Measurements from ENCODE around the gene PLPP4.

Gene PLPP4

DNA sequence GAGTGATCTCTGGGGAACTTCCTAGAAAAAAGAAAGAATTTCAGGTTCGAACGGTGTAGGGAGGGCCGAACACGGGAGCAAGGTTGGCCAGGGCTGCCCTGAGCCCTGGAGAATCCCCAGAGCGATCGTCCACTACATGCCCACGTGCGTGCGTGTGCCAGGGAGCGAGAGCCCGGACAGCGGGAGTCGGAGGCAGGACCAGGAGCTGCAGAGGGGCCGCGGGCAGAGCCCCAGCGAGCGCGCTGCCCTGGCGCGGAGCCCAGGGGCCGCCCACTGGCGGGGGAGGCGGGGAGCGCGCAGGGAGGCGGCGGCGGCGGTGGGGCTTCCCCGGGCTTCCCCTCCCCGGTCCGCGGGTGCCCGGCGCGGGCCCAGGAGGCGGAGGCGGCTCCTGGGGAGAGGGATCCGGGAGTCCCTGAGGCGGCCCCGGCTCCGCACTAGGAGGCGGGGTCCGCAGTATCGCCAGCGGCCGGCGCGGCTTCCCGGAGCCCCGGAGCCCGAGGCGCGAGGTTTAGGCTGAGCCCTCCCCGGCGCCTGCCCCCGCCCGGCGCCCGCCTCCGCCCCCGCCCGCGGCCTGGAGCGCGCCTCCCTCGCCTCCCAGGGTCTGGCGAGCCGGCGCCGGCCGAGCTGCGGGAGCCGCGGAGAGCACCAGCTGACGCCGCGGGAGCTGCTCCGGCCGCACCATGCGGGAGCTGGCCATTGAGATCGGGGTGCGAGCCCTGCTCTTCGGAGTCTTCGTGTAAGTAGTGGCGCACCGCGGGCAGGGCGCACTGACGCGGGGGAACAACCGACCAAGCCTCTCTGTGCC, at the start of gene PLPP4:
Gene PLPP4, plus strand, starts transcription at position 602 of the 805 bp plus-strand sequence. Its CDS starts 79 bp downstream, at position 681.
- DNase-seq, result peak; percentile 65

DNA sequence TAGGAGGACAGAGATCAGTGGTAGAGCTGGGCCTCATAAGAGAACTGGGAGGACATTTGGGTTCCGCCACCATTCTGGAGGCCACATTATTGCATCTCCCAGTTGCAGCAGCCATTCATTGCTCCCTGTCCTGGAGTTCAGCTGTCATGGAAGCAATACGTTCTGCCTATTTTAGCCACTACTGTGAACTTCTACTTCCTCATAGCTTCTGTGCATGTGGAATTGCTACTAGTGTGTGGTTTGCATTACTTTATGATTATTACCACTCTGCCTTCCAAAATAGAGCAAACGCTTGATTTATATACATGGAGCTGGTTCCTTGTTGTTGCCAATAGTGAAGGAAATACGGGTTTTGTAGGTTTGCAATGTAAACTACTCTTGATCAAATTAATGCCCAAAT, 47.2 kb upstream of the PLPP4 start:
- DNase-seq, result no peak

DNA sequence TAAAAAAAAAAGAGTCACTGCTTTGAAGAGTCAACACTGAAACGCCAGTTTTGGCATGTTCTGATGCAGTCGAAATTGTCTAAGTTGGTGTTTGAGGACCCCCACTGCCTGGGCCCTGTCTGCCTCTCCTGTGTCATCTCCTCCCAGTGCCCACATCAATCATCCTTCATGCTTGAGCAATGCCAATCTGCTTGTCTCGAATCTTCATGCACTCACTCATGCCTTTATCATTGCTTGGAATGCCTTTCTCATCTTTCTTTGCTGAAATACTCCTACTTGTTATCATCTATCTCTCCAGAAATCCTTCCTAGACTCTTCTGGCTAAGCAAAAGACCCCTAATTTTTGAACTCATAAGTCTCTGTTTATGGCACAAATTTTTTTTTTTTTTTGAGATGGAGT, 42.1 kb upstream of the PLPP4 start:
- no peak for DNase-seq

DNA sequence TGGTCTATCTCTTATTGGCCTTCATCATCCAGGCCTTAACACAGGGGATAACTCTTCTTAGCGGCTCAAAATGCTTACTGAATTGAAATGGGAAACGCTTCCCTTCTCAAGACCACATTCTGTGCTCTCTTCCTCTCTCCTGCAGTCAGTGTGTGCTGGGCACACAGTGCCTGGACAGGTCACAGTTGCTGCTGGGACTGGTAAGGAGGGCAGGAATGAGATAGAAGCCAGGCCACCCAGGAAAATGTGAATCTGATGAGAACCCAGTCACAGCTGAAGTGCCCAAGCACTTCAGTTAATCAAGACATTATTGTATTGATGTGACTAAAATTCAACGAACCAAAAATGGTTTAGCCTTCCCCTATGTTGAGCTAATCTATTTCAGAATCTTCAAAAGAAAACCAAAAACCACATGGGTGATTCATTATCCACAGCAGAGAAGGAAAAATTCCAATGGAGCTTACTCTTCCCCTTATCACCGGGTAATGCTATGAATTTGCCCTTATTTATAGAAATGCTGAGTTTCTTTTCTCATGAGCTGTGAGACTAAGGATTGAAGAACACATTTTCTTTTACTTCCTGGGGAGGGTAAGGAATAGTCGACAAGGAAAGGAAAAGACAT, 41.2 kb upstream of the PLPP4 start:
- DNase-seq, result no peak

DNA sequence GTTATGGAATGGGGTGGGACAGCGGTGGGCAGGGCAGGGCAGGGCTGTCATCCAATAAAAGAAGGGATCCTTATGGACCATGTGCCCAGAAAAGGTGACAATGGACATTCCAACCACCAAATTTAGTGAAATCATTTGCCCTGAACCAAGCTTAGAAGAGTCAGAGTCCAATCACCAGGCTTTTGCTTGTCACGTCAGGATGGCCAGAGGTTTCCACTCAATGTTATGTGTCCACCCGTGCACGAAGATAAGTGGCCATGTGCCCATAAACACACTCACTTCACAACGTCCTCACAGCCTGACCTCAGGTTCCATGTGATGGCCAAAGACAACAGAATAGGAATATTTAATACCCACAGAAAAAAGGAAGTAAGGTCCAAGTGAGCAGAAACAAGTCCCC, 36.6 kb upstream of the PLPP4 start:
- DNase-seq, result no peak

DNA sequence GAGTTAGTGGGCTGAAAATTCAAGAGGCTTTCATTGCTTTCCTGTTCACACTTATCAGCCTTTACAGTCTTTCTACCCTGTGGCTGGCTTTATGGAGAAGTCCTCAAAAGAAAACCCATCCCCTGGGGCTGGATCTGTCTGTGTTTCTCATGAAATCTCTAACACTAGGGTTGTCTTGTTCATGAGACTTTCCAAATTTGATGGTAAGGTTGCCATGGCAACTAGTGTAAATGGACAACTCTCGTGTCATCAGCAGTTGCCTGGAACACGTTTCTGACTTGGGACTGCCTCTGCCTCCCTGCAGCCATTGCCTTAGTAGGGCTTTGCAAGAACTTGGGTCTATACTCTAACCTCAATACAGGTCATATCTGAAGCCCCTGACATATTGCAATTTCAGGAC, 35.8 kb upstream of the PLPP4 start:
- DNase-seq, result no peak

DNA sequence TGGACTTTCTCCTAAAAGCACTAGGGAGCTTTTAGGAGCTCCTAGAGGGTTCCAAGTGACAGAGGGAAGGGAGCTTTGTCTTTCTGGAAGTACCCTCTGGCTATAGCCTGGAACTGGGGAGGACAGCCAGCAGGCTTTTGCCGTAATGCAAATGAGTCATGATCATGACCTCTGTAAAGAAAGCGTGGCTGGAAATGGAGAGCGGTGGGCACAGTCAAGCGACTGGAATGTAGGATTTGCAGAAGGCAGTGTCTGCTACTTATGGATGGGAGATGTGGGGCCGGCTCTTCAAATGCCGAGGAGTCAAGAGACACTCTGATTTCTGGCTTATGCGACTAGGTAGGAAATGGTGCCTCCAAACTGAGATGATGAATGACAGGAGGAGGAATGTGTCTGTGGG, 34.6 kb upstream of the PLPP4 start:
- DNase-seq, result no peak

DNA sequence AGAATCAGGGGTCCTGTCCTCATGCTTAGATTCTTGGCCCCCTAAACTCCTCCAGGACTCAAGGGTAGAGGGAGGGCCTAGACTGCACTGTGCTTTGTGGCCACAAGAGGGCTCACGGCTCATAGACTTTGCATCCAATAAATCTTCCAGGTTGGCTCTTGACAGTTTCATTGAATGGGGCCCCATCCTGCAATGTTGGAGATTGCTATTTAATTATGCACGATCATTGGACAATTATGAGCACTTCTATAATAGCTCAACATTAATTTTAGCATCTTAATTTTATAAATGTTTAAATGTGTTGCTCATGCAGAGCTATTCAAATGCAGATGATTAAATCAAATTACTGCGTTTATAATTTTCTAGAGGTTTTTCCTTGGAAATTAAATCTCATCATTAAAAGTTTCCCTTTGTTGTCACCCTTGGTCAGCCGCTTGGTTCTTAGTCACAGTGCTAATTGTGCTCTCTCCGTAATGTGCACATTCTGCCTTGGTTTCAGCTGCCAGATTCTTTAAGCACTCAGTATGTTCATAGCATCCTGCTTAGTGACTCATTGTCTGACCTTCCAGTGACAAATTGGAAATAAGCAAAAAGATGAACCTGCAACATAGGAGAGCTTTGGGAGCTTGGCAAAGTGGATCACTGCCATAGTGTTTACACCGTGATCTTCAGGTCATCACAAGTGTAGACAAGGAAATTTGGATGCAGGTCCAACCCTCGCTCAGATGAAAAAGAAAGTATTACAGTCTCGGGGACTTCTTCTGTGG, 33.4 kb upstream of the PLPP4 start:
- no peak for DNase-seq

DNA sequence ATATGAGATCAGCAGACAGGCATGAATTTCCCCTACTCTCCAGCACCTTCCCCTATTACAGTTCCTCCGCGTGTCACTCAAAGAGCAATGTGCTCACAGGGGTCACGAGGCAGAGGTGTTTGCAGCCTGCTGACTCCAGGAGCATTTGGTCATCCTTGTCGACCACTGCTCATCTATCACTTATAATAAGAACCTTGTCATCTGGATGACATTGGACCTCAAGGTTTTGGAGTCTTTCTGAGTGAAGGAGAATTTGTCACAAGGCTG, 32.9 kb upstream of the PLPP4 start:
- no peak for DNase-seq

DNA sequence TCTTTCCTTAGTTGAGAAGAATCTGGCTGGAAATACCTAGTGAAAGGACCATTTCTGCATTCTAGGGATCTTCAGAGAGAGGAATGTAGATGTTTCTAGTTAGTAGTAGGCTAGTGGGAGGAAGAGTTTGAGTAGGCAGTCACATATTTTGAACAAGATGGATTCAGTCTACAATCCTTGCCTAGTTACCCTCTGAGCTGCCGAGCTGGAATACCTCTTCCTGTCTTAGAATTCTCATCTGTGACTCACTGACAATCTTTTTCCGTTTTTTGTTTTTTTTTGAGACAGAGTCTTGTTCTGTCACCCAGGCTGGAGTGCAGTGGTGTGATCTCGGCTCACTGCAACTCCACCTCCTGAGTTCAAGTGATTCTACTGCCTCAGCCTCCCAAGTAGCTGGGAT, 30.7 kb upstream of the PLPP4 start:
- no peak for DNase-seq

DNA sequence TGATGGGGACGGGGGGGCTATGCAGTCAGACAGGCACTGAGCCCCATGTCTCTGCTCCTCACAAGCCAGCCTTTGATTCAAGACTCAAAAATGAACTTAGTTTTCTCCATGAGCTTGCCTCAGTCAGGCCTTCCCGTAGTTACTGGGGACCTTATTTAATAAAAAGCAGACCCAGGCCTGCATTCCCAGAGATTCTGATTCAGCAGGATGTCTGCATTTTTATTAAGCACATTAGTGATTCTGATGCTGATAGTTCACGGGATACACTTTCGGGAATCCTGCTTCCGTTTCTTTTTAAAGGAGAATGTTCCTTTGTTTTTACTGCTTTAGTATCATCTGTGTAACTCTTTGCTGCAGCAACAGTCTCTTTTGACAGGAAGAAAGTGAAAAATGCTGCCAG, 28.3 kb upstream of the PLPP4 start:
- no peak for DNase-seq

DNA sequence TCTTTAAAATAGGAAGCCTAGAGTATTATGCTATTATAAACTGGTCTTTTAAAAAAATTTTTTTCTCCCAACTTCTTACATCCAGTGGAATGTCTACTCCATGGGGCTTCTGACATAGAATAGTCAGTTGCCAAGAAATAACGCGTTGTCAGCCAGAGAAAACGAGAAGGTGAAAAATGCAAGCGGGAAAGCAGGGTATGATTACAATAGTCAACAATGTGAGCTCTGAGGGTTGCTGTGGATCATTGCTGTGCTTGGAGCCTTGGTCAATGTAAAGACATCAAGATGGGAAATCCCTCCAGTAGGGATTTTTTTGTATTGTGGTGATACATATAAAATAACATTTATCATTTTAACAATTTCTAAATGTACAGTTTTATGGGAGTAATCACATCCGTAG, 27.6 kb upstream of the PLPP4 start:
- DNase-seq, result no peak

DNA sequence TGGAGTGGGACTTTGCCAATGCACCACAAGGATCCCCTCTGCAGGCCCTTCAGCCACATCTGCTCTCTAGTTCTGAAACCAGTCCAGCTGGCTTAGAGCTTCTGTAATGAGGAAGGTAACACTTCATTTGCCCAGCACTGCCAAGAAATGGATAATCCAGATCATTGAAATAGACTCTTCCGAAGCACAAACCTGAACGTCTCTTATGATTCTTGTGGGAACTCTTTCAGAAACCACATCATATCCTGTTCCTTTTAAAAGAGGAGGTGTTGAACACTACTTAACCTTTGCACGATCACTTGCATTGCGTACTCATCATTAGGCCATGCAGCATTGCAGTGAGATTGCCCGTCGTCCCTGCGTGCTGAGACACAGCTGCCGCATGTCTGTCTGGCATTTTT, 25.8 kb upstream of the PLPP4 start:
- DNase-seq, result peak; percentile 61

DNA sequence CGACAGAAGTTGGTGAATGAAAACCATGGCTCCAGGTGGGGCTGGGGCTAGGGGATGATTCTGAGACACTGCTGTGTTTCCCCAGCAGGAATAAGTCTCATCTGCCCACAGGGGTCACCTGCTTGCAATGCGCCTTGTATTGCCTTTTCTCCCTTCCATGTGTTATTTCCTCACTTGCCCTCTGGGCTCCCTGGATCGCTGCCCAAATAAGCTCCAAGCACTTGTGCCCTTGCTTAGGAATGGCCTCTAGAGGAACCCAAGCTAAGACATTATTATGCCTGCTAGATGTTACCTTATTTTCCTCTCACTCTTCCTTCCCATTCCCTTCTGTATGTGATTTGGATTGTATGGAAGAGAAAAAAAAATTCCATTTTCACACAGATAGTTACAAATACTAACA, 24.8 kb upstream of the PLPP4 start:
- no peak for DNase-seq

DNA sequence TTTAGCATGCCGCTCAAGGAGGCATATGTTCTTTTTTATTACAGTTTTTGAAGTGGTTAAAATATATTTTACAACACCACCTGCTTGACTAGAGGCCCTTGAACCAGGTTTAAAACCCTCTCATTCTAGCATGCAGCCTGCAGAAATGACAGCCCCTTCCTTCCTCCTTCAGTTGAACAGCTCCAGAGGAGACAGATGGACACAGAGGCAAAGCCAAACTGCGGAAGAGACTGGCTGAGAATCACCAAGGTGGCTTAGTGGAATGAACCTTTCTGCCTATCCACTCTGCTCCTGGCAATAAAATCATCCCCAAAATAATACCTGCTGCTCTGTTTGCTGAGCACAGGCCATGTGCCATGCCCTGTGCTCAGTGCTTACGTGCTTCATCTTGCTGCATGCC, 23.9 kb upstream of the PLPP4 start:
- no peak for DNase-seq

DNA sequence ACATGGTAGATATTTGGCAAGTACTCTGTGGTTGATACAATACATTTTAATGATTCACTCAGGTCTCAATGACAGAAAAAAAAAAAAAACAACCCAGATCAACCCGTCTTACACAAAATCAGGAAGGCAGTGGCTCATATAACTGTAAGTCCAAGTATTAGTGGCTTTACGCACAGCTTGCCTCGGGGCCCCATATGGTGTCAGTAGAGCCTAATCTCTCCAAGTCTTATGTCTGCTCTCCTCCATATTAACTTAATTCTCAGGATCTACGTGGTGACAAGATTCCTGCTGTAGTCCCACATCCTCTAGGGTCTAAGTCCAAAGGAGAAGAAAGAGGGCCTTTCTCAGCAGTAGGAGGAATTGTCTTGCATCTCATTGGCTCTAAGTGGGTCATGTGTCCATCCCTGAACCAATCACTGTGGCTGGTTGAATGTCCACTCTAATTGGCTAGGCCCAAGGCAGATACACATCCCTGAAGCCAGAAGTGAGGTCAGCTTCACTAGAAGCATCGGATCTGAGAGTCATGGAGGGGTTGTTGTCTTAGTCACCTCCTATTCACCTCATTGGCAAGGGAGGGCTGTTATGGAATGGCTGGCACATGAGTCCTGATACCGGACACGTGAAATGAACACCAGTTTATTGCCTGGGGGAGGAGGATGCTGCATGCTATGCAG, 20.5 kb upstream of the PLPP4 start:
- no peak for DNase-seq

DNA sequence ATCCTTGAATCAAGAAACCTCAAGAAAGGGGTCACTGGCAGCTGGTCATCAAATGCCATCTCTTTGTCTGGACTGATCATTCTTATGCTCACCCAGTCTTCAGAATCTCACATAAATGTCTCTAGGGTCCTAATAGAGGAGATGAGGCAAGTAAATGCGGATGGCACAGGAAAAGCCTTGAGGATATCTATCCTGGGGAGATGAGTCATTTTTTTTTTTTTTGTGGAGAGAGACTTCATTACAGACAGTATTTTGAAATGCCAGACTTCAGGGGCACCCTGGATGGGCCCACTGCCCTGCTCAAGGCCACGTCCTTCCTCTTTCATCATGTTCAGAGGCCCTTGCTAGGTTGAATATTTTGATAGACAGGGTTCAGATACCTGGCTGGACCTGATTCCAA, 19.5 kb upstream of the PLPP4 start:
- no peak for DNase-seq

DNA sequence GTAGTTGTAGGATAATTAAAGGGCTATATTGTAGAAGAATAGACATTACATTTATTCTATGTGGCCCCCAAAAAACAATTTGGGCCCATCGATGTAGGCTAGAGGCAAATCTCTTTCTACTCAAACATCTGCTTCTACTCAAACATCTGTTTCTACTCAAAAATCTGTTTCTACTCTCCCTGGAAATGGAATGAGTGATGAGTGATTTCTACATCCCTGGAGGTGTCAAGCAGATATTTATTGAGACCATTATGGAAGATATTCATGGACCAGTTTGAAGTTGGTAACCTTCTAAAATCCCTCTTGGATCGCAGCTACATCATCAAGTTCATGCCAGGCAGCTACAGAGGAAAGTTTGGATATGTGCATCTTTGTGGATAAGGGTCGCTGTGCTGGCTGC, 5.1 kb upstream of the PLPP4 start:
- DNase-seq, result no peak

DNA sequence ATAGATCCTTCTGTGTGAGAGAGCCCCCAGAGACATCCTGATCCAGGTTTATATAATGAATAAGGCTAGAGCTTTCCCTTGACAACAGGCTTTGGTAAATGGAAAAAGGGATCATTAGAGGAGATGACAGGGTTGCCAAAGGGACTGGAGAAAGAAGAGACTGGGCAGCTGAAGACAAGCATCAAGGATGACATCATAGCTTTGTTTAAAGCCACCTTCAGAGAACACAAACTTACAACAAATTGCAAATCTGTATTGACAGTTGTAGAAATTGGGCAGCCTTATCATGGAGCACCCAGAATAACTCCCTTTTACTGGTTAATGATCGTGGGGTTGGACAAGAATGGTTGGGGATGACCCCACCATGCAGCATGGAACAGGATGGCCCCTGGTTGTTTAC, 3.7 kb upstream of the PLPP4 start:
- no peak for DNase-seq

DNA sequence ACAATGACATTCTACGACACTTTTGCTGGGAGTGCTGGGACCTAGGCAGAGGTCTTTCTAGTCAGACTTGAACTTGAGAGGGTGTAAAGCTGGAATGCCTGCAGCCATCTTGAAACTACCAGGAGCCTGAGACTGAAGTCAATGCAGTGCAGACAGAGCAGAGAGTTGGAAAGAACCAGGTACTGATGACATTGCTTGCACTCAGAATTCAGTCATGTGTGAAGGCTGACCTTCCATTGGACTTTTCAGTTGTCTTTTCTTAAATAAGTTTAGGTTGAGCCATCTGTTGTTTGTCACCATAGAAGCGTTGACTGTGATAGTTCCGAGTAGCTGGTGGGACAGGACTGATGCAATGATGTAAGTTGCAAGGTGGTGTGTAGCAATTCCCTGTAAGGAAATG, 3.1 kb upstream of the PLPP4 start:
- no peak for DNase-seq

DNA sequence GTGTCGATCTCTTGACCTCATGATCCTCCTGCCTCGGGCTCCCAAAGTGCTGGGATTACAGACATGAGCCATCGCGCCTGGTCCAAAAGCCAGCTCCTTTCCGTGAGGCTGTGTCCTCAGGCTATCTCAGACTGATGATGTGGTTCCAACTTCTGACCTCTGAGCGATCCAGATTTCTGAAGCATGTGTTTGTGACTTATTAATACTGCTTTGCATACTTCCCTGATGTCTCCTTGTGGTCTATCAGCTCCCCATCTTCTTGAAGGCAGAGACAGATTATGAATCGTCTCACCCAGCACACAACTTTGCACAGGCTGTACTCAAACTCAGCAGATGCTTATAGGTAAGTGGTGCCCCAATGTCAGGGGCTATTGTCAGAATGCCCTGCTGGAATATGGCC, 2.0 kb upstream of the PLPP4 start:
- DNase-seq, result no peak

DNA sequence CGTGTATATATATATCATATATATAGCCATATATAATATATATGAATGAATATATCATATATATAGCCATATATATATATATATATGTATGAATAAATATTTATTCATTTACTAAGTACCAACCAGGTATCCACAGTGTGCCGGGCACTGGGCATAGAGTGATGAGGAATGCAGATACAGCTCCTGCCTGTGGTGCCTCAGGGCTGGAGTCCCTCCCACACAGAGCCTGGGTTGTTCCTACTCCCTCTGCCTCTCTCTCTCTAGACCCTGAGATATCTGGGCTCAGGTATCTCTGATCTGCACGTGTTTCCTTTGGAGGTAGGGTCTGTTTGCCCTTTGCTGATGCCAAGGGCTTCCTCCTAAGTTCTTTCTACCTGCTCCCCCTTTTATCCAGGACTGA, 1.4 kb upstream of the PLPP4 start:
- DNase-seq, result no peak

DNA sequence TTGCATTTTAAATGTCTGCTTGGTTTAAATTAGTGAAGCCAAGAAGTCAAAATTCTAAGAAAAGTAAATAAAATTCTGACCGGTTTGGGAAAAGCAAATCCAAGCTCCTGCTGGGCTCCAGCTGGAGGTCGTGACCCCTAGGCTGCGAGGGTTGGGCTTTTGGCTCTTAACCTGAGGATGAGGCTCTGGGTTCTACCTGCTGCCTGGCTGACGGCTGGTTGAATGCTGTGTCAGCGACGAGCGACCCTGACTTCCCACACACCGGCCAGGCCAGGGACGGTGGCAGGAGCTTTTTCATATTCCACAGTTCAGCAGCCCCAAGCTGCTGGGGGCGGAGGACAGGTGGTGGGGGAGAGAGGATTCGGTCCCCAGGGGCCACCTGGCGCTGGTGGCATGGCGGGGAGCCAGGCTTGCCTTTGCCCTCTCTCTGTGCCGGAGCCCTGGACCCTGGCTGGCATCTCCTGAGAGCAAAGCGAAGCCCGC, 843 bp upstream of the PLPP4 start:
- no peak for DNase-seq
